HS-27A (cell line): ENCODE data around the gene GALNT6.
"Not testable (repeated sequence)": the region's sequence is repeated elsewhere in the genome, so short reads cannot be mapped to it uniquely, and the experiment has no call there.

ENCODE experiments used
- DNase-seq: peaks from one replicate; pipeline ENCODE4 v3.0.0-alpha.2; 2012; ENCODE audit warnings: low read depth, missing footprints

The GALNT6 gene

GRCh38 chr12:51322452-51322851 lies 68.8 kb downstream of the GALNT6 start:
- DNase-seq, result no peak

- no peak for DNase-seq
Observed at GRCh38 chr12:51321882-51322281, 69.3 kb downstream of the GALNT6 start.

GRCh38 chr12:51320695-51321320 lies 70.4 kb downstream of the GALNT6 start:
- no peak for DNase-seq

- DNase-seq, result no peak
Observed at GRCh38 chr12:51320311-51320694, 70.9 kb downstream of the GALNT6 start.

- DNase-seq, result no peak
Observed at GRCh38 chr12:51318846-51319599, 72.2 kb downstream of the GALNT6 start.

- DNase-seq, result not testable (repeated sequence)
Observed at GRCh38 chr12:51318057-51318806, 73.0 kb downstream of the GALNT6 start.

- DNase-seq, result no peak
Observed at GRCh38 chr12:51311389-51311788, 79.8 kb downstream of the GALNT6 start.

GRCh38 chr12:51307655-51308593 lies 83.3 kb downstream of the GALNT6 start:
- peak; percentile 69 for DNase-seq

GRCh38 chr12:51306507-51306906 lies 84.7 kb downstream of the GALNT6 start:
- no peak for DNase-seq
